Stimulated activated CD8-positive, alpha-beta memory T cell treated with anti-CD3 and anti-CD28 coated beads, Interleukin-15, amount 100 ng/mL, for 24 hours (primary cell): Measurements from ENCODE around the gene TFDP1.
"Not testable (repeated sequence)": the region's sequence is repeated elsewhere in the genome, so short reads cannot be mapped to it uniquely, and the experiment has no call there.

Experiments used
- DNase-seq: peaks from one replicate; pipeline ENCODE4 v3.0.0-alpha.2; 2020; ENCODE audit warnings: low read depth

Gene TFDP1

GRCh38 chr13:113573065-113573464 lies 11.5 kb upstream of the TFDP1 start:
- no peak for DNase-seq

DNA sequence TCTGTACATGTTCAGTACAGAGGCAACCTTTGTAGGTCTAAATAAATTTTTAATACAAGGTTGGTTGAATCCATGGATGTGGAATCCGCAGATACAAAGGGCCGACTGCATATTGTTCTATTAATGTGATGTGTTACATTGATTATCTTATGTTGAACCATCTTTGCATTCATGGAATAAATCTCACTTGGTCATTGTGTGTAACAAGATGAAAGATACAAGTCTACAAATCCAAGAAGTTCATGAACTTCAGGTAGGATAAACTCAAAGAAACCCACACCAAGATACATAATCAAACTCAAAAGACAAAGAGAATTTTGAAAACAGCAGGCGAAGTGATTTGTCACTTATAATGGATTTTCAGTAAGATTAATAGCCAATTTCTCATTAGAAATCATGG lies 8.0 kb upstream of the TFDP1 start:
- DNase-seq, result no peak

GRCh38 chr13:113577881-113578435 lies 6.6 kb upstream of the TFDP1 start:
- DNase-seq, result no peak

- DNase-seq, result no peak
These were observed 4.9 kb upstream of the TFDP1 start for GRCh38 chr13:113579686-113580085.

GRCh38 chr13:113581871-113582270 lies 2.7 kb upstream of the TFDP1 start:
- DNase-seq, result no peak

DNA sequence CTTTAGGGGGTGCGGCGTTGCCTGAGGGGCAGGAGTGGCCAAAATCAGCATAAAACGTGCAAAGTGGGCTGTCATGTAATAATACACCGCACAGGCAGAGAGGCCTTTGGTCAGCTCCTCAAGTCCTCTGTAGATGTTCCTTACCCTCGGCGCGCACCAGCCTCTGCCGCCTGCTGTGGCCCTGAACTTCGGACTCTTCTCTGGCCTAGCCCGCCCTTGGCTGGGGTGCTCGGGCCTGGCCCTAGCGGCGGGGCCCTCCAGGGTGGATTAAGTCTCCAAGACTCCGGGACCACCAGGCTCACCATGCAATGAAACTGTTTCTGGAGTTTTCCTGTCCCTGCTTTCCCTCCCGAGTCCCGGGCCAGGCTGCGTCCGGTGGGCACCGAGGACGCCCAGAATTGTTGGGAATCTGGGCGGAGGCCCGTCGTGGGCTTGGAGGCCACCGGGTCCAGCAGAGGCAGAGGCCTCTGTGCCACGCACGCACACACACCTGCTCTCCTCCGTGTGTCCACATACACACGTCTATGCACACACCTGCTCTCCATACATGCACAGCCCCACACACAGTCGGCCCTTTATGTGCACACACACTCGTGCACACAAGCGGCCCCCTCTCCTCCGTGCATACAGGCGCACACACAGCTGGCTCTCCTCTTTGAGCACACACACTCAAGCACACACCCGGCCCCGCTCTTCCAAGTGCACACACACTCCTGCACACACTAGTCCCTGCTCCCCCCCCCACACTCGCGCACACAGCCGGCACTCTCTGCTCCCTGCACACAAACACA lies 1.5 kb upstream of the TFDP1 start:
- no peak for DNase-seq

- DNase-seq, result no peak
These were observed 518 bp downstream of the TFDP1 start for GRCh38 chr13:113584870-113585671.

- DNase-seq, result no peak
These were observed 1.3 kb downstream of the TFDP1 start for GRCh38 chr13:113585896-113586295.

DNA sequence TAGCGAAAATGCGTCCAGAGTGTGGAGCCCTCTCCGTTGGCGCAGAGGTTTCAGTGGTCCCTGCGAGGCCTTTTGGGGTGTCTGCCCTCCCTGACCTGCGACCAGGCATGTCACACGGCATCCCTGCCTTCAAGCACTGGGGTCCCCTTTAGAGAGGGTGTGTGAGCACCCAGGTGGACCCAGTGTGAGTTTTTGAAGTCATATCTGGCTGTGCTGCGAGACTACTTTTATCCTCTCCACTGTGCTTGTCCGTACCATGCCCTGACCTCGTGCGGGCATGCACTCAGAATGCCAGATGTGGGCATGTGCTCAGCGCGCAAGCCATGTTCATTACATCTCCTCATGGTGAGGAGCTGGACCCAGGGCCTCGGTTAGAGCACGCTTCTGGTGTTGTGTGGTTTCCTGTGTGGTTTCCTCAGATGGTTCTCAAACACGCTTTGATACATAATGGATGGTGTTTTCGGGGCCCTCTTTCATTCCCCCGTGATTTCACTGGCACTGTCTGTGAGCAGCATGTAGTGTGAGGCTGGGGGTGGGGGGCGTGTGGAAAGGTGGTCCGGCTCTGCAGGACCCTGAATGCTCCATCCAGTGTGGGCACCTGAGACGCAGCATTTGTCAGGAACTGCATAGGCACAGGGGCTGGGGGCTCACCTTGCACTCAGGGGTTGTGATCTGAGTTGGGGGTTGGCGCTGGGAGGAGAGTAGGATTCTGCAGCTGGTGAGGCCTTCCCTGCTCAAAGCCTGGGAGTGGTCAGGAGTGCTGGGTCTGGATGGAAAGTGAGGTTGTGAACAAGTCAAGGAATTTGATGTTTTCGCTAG lies 2.3 kb downstream of the TFDP1 start:
- no peak for DNase-seq

DNA sequence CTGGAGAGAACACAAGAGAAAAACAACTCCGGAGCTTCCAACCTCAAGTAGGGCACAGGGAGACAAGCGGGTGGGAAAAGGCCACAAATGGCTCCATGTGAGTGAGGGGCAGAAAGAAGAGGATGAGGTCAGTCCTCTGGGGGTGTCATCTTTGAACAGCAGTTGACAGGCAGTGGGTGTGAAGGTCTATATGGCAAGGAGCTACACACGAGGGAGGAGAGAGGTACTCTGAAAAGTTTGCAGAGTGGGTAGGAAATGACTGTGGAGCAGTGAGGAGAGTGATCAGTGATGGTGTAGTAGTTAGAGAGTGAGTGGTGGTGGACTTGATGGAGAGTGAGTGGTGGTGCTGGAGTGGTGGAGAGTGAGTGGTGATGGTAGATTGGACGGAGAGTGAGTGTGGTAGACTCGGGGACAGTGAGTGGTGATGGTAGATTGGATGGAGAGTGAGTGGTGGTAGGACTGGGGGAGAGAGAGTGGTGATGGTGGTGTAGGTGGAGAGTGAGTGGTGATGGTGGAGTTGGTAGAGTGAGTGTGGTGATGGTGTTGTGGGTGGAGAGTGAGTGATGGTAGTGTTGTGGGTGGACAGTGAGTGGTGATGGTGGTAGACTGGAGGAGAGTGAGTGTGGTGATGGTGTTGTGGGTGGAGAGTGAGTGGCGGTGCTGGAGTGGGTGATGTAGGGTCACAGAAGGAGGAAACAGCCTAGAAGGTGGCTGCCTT lies 4.0 kb downstream of the TFDP1 start:
- DNase-seq, result no peak

DNA sequence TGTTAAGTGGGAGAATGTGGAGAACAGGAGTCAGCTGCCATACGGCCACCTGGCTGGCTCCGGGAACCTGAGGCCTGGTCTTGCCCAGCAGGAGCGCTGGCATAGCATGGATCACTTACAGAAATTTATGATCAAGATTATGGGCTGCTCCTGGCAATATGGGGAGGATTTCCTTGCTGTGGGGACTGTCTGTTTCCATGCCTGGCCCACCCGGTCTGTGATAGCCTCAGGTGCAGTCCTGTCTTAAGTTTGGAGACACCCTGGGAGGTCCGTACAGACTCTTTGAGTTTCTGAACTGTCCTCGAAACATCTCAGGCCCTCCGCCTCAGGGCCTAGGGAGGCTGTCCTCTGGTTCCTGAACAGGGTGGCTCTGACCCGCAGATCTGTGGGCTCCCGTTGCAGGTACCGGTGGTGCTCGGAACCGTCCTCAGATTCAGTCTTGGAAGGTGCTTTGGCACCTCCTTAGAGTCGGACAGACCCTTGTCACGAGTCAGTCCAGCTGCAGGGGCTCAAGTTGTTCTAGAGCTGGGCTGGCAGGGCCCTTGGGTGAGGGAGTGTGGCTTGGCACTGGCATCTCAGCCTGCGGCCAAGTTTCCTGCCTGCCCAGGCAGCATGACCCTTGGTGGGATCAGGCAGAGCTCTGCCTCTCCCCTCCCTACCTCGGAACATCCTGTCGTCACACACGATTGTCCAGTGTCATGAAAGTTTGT lies 4.9 kb downstream of the TFDP1 start:
- no peak for DNase-seq

DNA sequence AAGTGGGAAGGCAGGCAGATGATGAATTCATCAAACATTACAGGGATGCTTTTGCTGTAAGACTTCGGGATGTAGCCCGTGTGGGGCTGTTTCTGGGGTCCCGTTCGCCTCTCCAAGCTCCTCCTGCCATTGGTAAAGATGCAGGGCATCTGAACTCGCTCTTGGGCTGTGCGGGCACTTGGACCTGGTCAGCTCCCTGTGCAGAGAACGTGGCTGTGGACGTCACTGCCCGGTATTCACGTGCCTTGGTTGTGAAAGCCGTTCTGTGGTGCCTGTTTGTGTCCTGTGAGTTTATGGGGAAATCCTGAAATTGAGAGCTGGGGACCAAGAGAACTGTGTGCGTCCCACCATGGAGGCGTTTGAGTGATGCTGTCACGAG lies 5.4 kb downstream of the TFDP1 start:
- no peak for DNase-seq

GRCh38 chr13:113591750-113592149 lies 7.2 kb downstream of the TFDP1 start:
- DNase-seq, result no peak

GRCh38 chr13:113592571-113592970 lies 8.0 kb downstream of the TFDP1 start:
- no peak for DNase-seq

- DNase-seq, result not testable (repeated sequence)
These were observed 9.7 kb downstream of the TFDP1 start for GRCh38 chr13:113594066-113594821.

DNA sequence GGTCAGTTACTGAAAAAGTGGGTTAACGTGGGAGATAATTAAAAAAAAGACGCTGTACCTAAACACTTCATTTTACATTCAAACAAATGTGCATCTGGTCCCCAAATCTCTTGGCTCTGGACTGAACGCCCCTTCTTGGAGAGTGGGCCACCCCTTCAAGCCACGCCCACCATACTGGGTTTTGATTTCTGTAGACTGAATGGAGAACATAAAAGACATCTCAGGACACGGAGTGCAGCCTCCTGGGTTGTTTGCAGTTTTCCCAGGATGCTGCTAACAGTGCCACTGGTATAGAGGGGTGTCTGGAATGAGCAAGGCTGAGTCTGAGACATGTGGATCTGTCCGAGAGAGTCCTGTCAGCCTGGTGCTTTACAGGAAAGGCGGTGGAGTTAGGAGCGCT lies 10.6 kb downstream of the TFDP1 start:
- no peak for DNase-seq

DNA sequence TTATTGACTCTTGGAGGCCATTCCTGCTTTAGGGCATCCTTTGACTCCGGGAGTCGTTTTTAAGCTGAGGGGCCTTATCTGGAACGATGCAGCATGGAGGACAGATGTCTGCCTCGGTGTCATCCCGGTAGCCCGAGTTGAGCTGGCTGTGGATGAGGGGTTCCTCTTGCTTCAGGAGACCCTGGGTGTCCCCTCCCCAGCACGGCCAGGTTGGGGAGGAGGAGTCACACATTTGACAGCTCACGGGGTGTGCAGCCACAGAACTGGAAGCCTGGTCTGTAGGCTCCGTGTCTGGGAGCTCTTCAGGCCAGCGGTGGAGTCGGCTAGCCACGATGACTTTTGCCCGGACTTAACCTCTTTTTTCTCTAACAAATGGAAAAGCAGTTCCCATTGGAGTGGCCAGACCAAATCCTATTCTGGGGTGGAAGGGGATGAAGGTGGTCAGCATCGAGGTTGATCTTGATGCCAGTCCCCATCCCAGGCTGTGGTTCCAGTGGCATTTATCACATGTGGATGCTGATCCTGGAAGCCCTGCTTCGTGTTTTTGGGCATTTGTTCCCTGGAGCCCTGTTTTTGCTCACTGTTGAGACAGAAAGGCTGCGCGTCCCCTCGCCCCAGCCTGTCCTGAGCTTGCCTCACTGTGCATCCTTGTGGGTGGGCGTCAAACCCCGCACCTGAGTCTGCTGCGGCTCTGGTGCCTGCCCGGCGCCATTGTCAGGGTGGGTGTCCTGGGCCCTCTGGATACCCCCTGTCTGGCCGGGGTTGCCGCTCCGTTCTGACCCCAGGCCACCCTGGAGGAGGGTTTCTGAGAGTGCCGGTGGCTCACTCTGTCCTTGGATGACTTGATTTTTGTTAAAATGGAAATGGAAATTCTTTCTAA lies 12.0 kb downstream of the TFDP1 start:
- no peak for DNase-seq

DNA sequence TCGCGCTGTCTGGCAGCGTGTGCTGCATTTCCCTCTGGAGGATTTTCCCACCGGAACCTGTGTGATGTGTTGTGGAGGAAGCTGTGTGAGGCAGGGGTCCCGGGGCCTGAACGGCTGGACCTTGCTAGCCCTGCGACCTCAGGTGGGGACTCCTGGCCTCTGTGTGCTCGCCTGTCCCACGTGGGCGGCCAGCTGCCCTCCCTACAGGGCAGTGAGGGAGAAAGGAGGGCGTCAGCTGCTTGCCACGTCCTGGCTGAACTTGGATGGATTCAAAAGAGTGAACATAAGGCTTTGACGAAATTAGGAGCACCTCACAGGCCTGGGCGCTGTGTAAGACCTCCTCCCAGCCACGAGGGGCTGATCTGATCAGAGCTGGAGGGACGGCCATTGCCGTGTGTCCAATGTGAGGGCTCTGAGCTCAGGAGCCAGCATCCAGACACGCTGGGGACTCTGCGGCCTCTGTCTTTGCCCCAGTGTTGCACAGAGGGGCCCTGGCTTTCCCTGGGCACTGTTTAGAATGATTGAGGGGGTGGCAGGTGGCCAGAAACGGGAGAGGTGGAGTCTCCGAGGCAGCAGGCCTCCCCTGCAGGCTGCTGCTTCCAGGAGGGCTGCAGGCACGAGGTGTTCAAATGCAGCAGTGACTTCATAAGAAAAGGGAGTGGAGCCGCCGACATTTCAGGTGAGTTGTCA lies 13.0 kb downstream of the TFDP1 start:
- no peak for DNase-seq

- no peak for DNase-seq
These were observed 13.5 kb downstream of the TFDP1 start for GRCh38 chr13:113598081-113598410.
